ENCODE data around the gene MX2.

- TF ChIP-seq CTCF (IDR thresholded peaks at IDR 0.05), result peak in 1 of 4 experiments; percentile 11
- peak; percentile 39 for TF ChIP-seq POLR2A (IDR thresholded peaks at IDR 0.05)
- peak; percentile 80 for TF ChIP-seq POLR2AphosphoS5 (IDR thresholded peaks at IDR 0.05)
These were observed 58.4 kb downstream of the MX2 start for GRCh38 chr21:41419921-41420862.
